ENCODE results near the gene GATA5. TPM values are rescaled to one million over a fixed set of nuclear protein-coding genes. Genes with fewer than 3 reads are reported as not detected.

The GATA5 gene
- total and polyA plus RNA-seq, 9 donors = 0.08 to 5.5 (median 0.92) TPM; not detected in 2

GRCh38 chr20:62511915-62512610 is 36.3 kb upstream of the GATA5 start:
- Histone ChIP-seq H3K36me3 (no peaks in the 10 kb centered on the region), H3K4me3 (no peak overlapping the region), H3K4me1 (ENCODE audit: insufficient read depth) (no peaks in the 10 kb centered on the region), H3K27ac (no peak overlapping the region), H3K9me3 (no peaks in the 10 kb centered on the region), H3K27me3 (no peaks in the 10 kb centered on the region)
- WGBS, 3 donors = 58 to 71% (median 65%) methylated on average over 22 to 24 of the region's 24 CpGs
- TF ChIP-seq CTCF (IDR thresholded peaks at IDR 0.05) (no peak), EP300 (IDR thresholded peaks at IDR 0.05) (no peak), POLR2A (IDR thresholded peaks at IDR 0.05) (no peak)
- intact Hi-C loops (cut with DNase I) = loop anchor here in 1 of 4 donors (5.0 kb wide), 1 partner anchor 90 kb away; no protein-coding TSS in a partner anchor
- DNase-seq = no peak

- intact Hi-C loops (cut with DNase I) = loop anchor here in 1 of 4 donors (5.0 kb wide), 1 partner anchor 91 kb away; no protein-coding TSS in a partner anchor
- TF ChIP-seq CTCF (IDR thresholded peaks at IDR 0.05) (no peak), POLR2A (IDR thresholded peaks at IDR 0.05) (no peak), EP300 (IDR thresholded peaks at IDR 0.05) (no peak)
- DNase-seq = no peak
- Histone ChIP-seq H3K9me3 (no peaks in the 10 kb centered on the region), H3K27ac (no peak overlapping the region), H3K4me1 (ENCODE audit: insufficient read depth) (no peaks in the 10 kb centered on the region), H3K36me3 (no peaks in the 10 kb centered on the region), H3K4me3 (no peak overlapping the region), H3K27me3 (no peaks in the 10 kb centered on the region)
- 45 to 59% (median 46%) methylated on average over 8 of the region's 8 CpGs for WGBS, 3 donors
These were observed 35.6 kb upstream of the GATA5 start for GRCh38 chr20:62511300-62511914.

GRCh38 chr20:62508641-62509051 is 32.9 kb upstream of the GATA5 start:
- H3K27ac ChIP-seq = no peak overlapping the region
- H3K27me3 ChIP-seq = no peaks in the 10 kb centered on the region
- no peaks in the 10 kb centered on the region for H3K36me3 ChIP-seq
- WGBS, 3 donors = 68 to 84% (median 76%) methylated on average over 6 of the region's 6 CpGs
- intact Hi-C loops (cut with DNase I) = loop anchor here in 2 of 4 donors (10.0 kb wide), 1 partner anchor 276 kb away; no protein-coding TSS in a partner anchor
- TF ChIP-seq EP300 (IDR thresholded peaks at IDR 0.05) (no peak), POLR2A (IDR thresholded peaks at IDR 0.05) (no peak), CTCF (IDR thresholded peaks at IDR 0.05) (no peak)
- no peak for DNase-seq
- H3K4me1 ChIP-seq (ENCODE audit: insufficient read depth) = no peaks in the 10 kb centered on the region
- no peak overlapping the region for H3K4me3 ChIP-seq
- H3K9me3 ChIP-seq = no peaks in the 10 kb centered on the region

- DNase-seq = no peak
- no peaks in the 10 kb centered on the region for H3K36me3 ChIP-seq
- no peak overlapping the region for H3K4me3 ChIP-seq
- TF ChIP-seq CTCF (IDR thresholded peaks at IDR 0.05) (no peak), POLR2A (IDR thresholded peaks at IDR 0.05) (no peak), EP300 (IDR thresholded peaks at IDR 0.05) (no peak)
- H3K27me3 ChIP-seq = no peaks in the 10 kb centered on the region
- H3K4me1 ChIP-seq (ENCODE audit: insufficient read depth) = no peaks in the 10 kb centered on the region
- intact Hi-C loops (cut with DNase I) = loop anchor here in 2 of 4 donors (10.0 kb wide), 1 partner anchor 277 kb away; no protein-coding TSS in a partner anchor
- no peak overlapping the region for H3K27ac ChIP-seq
- H3K9me3 ChIP-seq = no peaks in the 10 kb centered on the region
- 75 to 79% (median 77%) methylated on average over 18 to 22 of the region's 22 CpGs for WGBS, 3 donors
These were observed 32.3 kb upstream of the GATA5 start for GRCh38 chr20:62507991-62508640.

All from ovary (tissue), 9 donors.